Stomach smooth muscle (tissue), 2 donors: ENCODE data around the gene INPPL1.

Experiments used
- H3K27ac ChIP-seq: one replicate; pipeline ENCODE4 v1.7.0; 2013; ENCODE audit warnings: mild to moderate bottlenecking, low read length, inconsistent platforms
- H3K27me3 ChIP-seq, 2 donors: one replicate each; pipeline ENCODE4 v1.7.0; 2013; ENCODE audit warnings: low read length in 2 of 2; ENCODE audit not compliant: insufficient read depth in 2 of 2, control insufficient read depth in 1 of 2
- H3K36me3 ChIP-seq, 2 donors: one replicate each; pipeline ENCODE4 v1.7.0; 2013; ENCODE audit warnings: low read length in 2 of 2; ENCODE audit not compliant: control insufficient read depth in 2 of 2, insufficient read depth in 2 of 2
- H3K4me1 ChIP-seq: one replicate; pipeline ENCODE4 v1.7.0; 2013; ENCODE audit warnings: low read length; ENCODE audit not compliant: control insufficient read depth, insufficient read depth
- H3K4me3 ChIP-seq, 2 donors: one replicate each; pipeline ENCODE4 v1.7.0; 2013; ENCODE audit warnings: low read length in 2 of 2
- H3K9ac ChIP-seq, 2 donors: one replicate each; pipeline ENCODE4 v1.7.0; 2013; ENCODE audit warnings: low read length in 2 of 2, mild to moderate bottlenecking in 1 of 2
- H3K9me3 ChIP-seq, 2 donors: one replicate each; pipeline ENCODE4 v1.7.0; 2013; ENCODE audit warnings: low read length in 2 of 2; ENCODE audit not compliant: control insufficient read depth in 2 of 2
- donor health status: healthy.
- donor health status: Pancreatic carcinoma.

The INPPL1 gene

DNA sequence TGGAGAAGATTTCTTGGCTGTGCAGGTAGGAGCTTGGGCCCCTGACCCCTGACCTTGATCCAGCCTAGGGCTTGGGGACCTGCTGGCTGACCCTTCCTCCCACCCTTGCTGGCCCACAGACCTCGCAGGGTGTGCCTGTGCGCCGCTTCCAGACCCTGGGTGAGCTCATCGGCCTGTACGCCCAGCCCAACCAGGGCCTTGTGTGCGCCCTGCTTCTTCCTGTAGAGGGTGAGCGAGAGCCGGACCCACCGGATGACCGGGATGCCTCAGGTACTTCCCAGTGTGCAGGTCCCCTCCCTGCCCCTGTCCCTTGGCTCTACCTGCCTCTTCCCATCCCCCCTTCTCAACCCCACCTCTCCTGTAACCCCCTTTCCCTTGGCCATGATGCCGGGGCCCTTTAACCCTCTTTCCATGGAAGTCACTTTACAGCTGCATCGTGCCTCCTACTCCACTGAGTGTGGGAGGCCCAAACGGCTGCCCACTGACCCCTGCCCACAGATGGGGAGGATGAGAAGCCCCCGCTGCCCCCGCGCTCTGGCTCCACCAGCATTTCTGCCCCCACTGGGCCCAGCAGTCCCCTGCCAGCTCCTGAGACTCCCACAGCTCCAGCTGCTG is 3.8 kb downstream of the INPPL1 start:
- peaks cover 45 to 52% of the 10 kb centered on the region in 2 donors for H3K36me3 ChIP-seq
- H3K4me1 ChIP-seq: peaks cover 27% of the 10 kb centered on the region
- H3K9ac ChIP-seq: peak overlapping the region in 1 of 2 donors; percentile 21
- H3K27me3 ChIP-seq: no peaks in the 10 kb centered on the region
- H3K9me3 ChIP-seq: no peaks in the 10 kb centered on the region
- no peak overlapping the region for H3K27ac ChIP-seq
- no peak overlapping the region for H3K4me3 ChIP-seq

DNA sequence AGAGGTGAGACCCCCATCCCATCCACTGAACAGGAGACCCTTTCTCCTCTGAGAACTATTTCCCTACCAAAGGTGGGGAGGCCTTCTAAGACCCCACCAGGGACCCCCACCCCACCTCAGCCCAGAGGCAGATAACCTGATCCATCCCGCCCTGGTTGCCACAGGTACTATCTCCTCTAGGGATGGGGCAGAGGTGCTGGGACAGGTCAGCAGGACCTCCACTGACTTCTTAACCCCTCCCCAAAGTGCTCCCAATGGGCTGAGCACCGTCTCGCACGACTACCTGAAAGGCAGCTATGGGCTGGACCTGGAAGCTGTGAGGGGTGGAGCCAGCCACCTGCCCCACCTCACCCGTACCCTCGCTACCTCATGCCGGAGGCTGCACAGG is 4.3 kb downstream of the INPPL1 start:
- Histone ChIP-seq H3K4me1 (peaks cover 30% of the 10 kb centered on the region), H3K9ac (no peak overlapping the region), H3K36me3 (peaks cover 50 to 57% of the 10 kb centered on the region in 2 donors)

DNA sequence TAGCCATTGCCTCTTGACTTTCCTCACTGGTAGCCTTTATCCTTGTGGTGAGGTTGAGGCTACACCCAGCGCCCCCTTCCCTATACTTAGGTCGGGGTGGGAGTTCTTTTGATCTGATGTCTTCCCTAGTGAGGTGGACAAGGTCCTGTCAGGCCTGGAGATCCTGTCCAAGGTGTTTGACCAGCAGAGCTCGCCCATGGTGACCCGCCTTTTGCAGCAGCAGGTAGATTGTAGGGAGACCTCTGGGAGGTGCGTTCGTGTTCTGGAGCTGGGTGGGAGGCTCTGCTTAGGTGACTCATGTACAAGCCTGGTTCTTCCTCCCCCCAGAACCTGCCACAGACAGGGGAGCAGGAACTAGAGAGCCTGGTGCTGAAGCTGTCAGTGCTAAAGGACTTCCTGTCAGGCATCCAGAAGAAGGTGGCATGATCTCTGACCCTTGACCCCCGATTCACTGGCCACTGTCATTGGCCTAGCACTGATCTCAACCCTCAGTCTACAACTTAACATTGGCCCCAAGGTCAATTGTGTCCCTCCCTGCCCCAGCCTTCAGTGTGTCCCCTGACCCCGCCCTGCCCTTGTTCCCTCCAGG is 4.9 kb downstream of the INPPL1 start:
- Histone ChIP-seq H3K36me3 (peaks cover 56 to 63% of the 10 kb centered on the region in 2 donors), H3K4me1 (peaks cover 34% of the 10 kb centered on the region), H3K9me3 (no peaks in the 10 kb centered on the region), H3K27me3 (no peaks in the 10 kb centered on the region), H3K9ac (no peak overlapping the region), H3K27ac (no peak overlapping the region), H3K4me3 (no peak overlapping the region)

More for the DNA sequence above, 4.3 kb downstream of the INPPL1 start:
- Histone ChIP-seq H3K27me3 (no peaks in the 10 kb centered on the region), H3K4me3 (no peak overlapping the region), H3K27ac (no peak overlapping the region), H3K9me3 (no peaks in the 10 kb centered on the region)

DNA sequence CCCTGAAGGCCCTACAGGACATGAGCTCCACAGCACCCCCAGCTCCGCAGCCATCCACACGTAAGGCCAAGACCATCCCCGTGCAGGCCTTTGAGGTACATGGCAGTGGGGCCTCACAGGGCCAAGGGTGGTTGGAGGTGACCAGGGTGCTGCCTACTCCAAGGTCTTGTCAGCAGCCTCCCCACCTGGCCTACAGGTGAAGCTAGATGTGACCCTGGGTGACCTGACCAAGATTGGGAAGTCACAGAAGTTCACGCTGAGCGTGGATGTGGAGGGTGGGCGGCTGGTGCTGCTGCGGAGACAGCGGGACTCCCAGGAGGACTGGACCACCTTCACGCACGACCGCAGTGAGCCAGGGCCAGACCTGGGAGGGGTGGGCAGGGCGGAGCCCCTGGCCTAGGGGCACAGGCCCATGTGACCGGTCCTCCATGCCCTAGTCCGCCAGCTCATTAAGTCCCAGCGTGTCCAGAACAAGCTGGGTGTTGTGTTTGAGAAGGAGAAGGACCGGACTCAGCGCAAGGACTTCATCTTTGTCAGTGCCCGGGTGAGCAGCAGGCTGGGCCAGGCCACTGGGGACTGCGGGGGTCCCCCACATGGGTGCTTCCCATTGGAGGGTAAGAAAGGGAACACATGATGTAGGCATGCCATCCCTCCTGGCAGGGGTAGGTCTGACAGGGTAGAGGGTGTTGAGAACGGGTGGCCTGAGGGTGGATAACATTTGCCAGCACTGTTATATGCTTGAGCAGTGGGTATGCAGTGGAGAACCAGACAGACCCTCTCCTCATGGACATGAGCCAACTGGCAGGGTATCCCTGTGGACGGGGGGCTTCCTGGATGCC is 5.6 kb downstream of the INPPL1 start:
- Histone ChIP-seq H3K27ac (no peak overlapping the region), H3K36me3 (peaks cover 63 to 70% of the 10 kb centered on the region in 2 donors)

DNA sequence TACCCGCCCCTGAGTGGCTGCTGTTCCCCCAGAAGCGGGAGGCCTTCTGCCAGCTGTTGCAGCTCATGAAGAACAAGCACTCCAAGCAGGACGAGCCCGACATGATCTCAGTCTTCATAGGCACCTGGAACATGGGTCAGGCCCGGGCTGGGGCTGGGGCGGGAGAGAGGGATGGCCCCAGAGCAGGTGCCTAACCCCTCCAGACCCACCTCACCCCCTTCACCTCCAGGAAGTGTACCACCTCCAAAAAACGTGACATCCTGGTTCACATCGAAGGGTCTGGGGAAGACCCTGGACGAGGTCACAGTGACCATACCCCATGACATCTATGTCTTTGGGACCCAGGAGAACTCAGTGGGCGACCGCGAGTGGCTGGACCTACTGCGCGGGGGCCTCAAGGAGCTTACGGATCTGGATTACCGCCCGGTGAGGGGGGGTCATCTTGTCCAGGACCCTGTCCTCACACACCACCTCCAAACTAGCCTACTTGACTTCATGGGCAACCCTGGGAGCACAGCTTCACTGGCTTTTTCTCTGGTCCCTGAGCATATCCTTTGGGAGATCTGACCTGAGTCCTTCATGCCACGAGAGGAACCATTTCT is 6.3 kb downstream of the INPPL1 start:
- Histone ChIP-seq H3K4me3 (no peak overlapping the region), H3K27me3 (no peaks in the 10 kb centered on the region), H3K9ac (no peak overlapping the region), H3K36me3 (peaks cover 68 to 70% of the 10 kb centered on the region in 2 donors), H3K4me1 (peaks cover 33% of the 10 kb centered on the region), H3K27ac (no peak overlapping the region), H3K9me3 (no peaks in the 10 kb centered on the region)

More for the DNA sequence above, 5.6 kb downstream of the INPPL1 start:
- Histone ChIP-seq H3K4me1 (peaks cover 33% of the 10 kb centered on the region), H3K4me3 (no peak overlapping the region), H3K27me3 (no peaks in the 10 kb centered on the region), H3K9me3 (no peaks in the 10 kb centered on the region), H3K9ac (no peak overlapping the region)

DNA sequence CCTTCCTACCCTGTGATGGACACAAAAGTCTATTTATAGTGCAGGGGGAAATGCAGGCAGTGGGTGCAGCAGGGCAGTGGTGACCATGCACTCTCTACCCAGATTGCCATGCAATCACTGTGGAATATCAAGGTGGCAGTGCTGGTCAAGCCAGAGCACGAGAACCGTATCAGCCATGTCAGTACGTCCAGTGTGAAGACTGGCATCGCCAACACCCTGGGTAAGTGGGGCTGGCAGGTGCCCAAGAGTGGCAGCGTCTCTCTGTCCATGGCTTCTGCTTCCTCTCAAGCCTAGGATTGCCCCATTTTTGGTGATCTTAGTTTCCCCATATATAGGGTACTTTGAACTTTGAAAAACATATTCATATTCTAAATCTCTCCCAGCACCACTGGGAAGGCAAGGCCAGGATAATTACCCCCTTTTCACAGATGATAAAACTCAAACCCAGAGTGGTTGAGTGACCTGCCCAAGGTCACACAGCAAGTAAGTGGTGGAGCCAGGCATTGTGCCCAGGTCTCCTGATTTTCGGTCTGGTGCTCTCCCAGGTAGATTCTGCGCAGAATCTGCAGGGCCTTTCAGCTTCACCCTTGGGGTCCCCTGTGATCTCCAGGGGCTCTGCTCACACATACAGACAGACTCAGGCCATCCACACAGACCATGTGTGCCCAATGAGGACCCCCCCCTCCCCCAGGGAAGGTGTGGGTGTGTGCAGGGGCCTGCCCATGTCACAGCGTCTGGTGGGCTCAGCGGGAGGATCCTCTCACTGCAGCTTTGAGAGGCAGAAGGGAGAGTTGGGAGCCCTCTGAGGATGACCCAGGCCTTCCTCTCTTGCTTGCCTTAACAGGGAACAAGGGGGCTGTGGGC is 7.1 kb downstream of the INPPL1 start:
- no peak overlapping the region for H3K4me3 ChIP-seq
- no peaks in the 10 kb centered on the region for H3K27me3 ChIP-seq
- H3K9me3 ChIP-seq: no peaks in the 10 kb centered on the region
- peaks cover 71 to 72% of the 10 kb centered on the region in 2 donors for H3K36me3 ChIP-seq
- peaks cover 33% of the 10 kb centered on the region for H3K4me1 ChIP-seq
- H3K9ac ChIP-seq: no peak overlapping the region
- peak overlapping the region; percentile 24 for H3K27ac ChIP-seq

DNA sequence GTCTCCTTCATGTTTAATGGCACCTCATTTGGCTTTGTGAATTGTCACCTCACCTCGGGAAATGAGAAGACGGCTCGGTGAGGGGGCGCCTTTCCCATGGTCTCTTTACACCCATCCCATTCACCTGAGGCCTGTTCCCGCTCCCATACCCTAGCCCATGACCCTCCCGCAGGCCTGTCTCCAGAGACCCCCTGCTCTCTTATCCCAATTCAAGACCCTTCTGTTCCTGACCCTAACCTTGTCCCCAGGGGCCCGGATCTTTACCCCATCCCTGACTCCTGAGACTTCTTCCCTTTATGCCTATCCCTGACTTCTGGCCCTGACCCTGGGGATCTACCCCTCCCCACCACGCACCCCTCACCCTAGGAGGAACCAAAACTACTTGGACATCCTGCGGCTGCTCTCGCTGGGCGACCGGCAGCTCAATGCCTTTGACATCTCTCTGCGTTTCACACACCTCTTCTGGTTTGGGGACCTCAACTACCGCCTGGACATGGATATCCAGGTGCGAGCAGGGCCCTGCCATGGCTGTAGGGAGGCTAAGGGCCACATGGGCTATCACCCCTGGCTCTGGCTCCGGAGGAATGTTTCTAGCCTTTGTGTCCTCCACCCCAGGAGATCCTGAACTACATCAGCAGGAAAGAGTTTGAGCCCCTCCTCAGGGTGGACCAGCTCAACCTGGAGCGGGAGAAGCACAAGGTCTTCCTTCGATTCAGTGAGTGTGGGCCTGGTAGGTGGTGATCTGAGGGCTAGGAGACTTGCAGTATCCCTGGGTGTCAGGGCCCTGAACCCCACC is 7.9 kb downstream of the INPPL1 start:
- Histone ChIP-seq H3K27ac (peak overlapping the region; percentile 24), H3K9ac (peak overlapping the region in 1 of 2 donors; percentile 36), H3K9me3 (no peaks in the 10 kb centered on the region), H3K4me1 (peaks cover 38% of the 10 kb centered on the region), H3K4me3 (no peak overlapping the region), H3K27me3 (no peaks in the 10 kb centered on the region), H3K36me3 (peaks cover 73 to 80% of the 10 kb centered on the region in 2 donors)

DNA sequence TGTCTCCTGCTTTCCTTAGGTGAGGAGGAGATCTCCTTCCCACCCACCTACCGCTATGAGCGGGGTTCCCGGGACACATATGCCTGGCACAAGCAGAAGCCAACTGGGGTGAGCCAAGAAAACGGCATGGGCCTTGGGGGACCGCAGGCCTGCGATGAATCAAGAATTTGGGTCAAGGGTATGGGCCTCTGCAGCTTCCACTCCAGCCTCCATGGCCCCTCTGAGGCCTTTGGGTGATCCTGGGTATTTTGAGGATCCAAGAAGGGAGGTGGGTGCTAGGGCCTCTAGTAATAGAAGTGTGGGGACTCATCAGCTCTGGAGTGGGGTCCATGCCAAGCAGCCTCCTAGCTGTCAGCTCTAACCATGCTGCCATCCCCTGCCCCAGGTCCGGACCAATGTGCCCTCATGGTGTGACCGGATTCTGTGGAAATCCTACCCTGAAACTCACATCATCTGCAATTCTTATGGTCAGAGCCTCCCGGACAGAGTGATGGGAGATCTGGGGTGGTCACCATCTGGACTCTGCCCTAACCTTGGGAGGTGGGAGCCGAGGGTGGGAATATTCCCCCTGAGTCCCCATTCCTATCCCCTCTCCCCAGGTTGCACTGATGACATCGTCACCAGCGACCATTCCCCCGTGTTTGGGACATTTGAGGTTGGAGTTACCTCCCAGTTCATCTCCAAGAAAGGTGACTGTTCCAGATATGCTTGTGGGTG is 8.6 kb downstream of the INPPL1 start:
- peaks cover 70 to 80% of the 10 kb centered on the region in 2 donors for H3K36me3 ChIP-seq
- H3K27me3 ChIP-seq: no peaks in the 10 kb centered on the region
- no peak overlapping the region for H3K4me3 ChIP-seq
- peaks cover 38% of the 10 kb centered on the region for H3K4me1 ChIP-seq
- H3K9ac ChIP-seq: no peak overlapping the region
- H3K27ac ChIP-seq: peak overlapping the region; percentile 24
- no peaks in the 10 kb centered on the region for H3K9me3 ChIP-seq

DNA sequence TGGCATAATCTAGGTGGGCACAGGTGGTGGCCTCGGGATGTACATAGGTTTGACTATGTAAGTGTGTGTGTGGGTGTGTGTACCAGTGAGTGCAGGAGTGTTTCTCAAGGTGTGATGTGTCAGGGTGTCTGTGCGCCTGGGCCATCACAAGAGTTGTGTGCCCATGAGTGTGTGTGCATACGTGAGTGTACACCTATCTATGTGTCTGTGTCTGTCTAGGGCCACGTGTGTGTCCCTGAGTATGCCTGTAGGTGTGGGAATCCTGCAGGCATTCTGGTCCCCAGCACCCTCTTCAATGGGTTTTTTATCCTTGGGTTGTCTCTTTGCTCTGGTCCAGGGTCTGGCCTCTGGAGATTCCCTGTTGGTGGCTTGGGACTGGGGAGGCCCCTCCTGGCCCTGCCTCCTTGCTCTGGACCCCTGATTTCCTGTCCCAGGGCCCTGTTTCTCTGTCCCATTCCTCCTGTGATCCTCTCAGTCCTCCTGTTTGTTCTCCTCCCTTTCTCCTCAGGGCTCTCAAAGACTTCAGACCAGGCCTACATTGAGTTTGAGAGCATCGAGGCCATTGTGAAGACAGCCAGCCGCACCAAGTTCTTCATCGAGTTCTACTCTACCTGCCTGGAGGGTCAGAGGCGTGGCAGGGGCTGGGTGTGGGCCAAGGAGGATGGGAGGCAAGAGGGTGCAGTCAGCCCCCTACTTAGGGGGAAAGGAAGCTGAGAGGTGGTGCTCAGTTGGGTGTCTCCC is 9.4 kb downstream of the INPPL1 start:
- Histone ChIP-seq H3K27ac (peak overlapping the region; percentile 24), H3K36me3 (peaks cover 65 to 77% of the 10 kb centered on the region in 2 donors), H3K4me1 (peaks cover 44% of the 10 kb centered on the region), H3K4me3 (no peak overlapping the region), H3K9me3 (no peaks in the 10 kb centered on the region), H3K9ac (peak overlapping the region in 1 of 2 donors; percentile 13), H3K27me3 (no peaks in the 10 kb centered on the region)
